Hematopoietic multipotent progenitor cell treated with erythropoietin and hydrocortisone succinate and interleukin-3 and kit ligand, for 6 days (in vitro differentiated cells): ENCODE data around the gene HIGD1B.
A peak's percentile ranks its signal among the peaks of the same experiment; 100 is the strongest.

Source experiments
- DNase-seq: peaks from one replicate; pipeline ENCODE4 v3.0.0-alpha.2; 2015

The HIGD1B gene

GRCh38 chr17:44880062-44880461 is 32.4 kb downstream of the HIGD1B start:
- no peak for DNase-seq

GRCh38 chr17:44881145-44881544 is 33.5 kb downstream of the HIGD1B start:
- DNase-seq: no peak

- no peak for DNase-seq
Observed at GRCh38 chr17:44884941-44885340, 37.3 kb downstream of the HIGD1B start.

- DNase-seq: no peak
Observed at GRCh38 chr17:44887016-44887415, 39.3 kb downstream of the HIGD1B start.

- peak; percentile 63 for DNase-seq
Observed at GRCh38 chr17:44887971-44888954, 40.6 kb downstream of the HIGD1B start.

GRCh38 chr17:44889003-44889402 is 41.3 kb downstream of the HIGD1B start:
- no peak for DNase-seq

GRCh38 chr17:44892250-44892649 is 44.6 kb downstream of the HIGD1B start:
- DNase-seq: no peak

GRCh38 chr17:44894642-44895041 is 47.0 kb downstream of the HIGD1B start:
- peak; percentile 23 for DNase-seq

GRCh38 chr17:44898768-44899073 is 51.0 kb downstream of the HIGD1B start:
- peak; percentile 79 for DNase-seq

- DNase-seq: peak; percentile 94
Observed at GRCh38 chr17:44899074-44899782, 51.5 kb downstream of the HIGD1B start, which contains the start of gene EFTUD2. Gene EFTUD2, minus strand, starts transcription at chr17:44899445. Its CDS starts 4,924 bp downstream, at chr17:44894521.
